GM18517 (cell line): Measurements from ENCODE around the gene LLGL2.
"Not testable (repeated sequence)": the region's sequence is repeated elsewhere in the genome, so short reads cannot be mapped to it uniquely, and the experiment has no call there.

Experiments
- ATAC-seq: cut with Tn5 transposase; IDR thresholded peaks from one replicate; pipeline ENCODE4 v1.9.1; 2021; ENCODE audit warnings: mild to moderate bottlenecking, moderate library complexity; ENCODE audit not compliant: unreplicated experiment

Gene LLGL2

DNA sequence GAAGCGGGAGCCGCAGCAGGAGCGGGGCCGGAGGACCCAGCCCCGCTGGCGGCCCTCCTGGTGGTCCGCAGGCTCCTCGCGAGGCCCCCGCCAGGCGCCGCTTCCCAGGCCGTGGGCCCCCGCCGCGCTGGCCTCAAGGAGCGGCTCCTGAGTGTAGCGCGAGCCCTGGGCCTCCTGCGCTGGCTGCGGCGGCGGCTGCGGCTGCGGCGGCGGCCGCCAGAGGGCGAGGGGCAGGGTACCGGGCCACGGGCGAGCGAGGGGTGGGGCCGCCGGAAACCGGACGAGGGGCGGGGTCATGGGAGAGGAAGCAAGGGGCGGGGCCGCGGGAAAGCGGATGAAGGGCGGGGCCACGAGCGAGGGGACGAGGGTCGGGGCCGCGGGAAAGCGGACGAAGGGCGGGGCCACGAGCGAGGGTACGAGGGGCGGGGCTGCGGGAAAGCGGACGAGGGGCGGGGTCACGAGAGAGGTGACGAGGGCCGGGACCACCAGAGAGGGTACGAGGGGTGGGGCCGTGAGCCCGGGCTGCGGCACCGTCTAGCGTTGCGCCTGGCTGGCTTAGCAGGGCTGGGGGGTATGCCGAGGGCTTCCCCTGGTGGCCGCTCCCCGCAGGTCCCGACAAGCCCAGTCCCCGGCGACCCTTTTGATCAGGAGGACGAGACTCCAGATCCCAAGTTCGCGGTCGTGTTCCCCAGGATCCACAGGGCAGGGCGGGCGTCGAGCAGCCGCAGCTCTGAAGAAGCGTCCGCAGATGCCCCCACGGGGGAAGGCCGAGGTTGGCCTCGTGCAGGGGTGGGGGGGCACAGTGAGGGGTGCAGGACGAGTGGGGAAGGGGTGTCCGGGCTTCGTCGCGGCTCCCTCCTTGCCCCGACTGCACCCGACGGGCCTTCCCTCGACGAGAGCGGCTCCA, 63.8 kb downstream of the LLGL2 start:
- ATAC-seq: peak; percentile 49

DNA sequence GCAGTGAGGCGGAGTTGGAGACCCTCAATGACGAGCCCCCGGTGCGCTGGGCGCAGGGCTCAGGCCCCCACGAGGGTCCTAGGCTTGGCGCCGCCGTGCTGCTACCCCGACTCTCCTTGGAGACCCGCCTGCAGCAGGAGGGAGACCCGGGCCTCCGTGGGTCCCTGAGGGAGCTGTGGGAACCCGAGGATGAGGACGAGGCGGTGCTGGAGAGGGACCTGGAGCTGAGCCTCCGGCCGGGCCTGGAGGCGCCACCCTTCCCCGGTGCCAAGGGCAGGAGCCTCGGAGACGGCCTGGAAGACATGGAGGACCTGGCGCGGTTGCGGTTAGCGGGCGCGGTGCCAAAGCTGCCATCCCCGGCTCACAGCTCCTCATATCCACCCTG, 64.4 kb downstream of the LLGL2 start:
- no peak for ATAC-seq

DNA sequence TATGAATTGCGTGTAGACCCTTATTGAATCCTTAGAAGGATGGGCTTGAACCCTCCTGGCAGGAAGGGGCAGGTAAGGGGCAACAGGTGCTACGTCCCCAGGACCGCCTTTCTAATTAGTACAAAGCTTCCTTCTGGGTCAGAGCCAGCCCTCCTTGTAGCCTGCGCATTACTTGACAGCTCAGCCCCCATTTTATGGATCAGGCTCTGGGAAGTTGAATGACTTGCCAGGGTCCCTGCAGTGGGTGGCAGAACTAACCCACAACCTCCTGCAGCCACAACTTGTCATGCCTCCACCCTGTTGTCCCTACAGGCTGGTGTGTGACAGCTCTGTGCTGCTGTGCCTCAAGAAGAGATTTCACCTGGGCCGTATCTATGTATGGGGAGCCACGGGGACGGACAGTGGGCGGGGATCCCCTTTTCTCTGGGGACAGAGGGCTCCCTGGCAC, 64.8 kb downstream of the LLGL2 start:
- no peak for ATAC-seq

DNA sequence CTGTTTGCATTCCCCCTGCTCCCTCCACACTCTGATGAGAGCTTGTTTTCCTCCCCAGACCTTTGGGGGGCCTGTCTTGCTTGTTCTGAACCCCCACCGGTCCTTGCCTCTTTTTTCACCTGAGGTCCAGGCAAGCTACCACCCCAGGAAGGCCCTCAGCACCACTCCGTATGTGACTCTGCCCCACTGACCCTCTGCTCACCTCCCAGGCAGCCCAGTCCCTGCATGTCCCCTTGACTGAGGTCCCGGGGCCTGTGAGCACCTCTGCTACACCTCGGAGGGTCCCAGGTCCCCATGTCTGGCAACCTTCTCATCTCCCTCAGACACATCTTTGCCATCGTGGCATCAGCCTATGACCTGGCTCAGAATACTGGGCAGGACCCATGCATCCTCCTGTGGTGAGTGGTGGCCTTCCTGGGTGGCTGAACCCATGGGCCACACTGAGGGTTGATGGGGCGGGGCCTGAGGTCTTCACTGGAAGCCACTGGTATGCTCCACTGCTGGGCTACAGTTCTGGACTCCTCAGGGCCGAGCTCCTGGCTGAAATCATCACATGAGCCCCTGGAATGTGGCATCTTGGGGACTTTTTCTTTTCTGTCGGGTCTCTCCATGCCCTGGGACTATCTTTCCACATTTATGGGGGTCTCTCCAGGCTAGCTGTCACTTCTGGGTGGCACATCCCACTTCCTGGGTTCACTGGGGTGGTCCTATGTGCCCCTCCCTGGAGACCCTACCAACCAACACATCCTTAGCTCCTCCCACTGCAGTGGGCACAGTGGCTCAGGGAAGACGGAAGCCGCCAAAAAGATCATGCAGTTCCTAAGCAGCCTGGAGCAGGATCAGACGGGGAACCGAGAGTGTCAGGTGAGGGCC, 65.6 kb downstream of the LLGL2 start:
- ATAC-seq: no peak

DNA sequence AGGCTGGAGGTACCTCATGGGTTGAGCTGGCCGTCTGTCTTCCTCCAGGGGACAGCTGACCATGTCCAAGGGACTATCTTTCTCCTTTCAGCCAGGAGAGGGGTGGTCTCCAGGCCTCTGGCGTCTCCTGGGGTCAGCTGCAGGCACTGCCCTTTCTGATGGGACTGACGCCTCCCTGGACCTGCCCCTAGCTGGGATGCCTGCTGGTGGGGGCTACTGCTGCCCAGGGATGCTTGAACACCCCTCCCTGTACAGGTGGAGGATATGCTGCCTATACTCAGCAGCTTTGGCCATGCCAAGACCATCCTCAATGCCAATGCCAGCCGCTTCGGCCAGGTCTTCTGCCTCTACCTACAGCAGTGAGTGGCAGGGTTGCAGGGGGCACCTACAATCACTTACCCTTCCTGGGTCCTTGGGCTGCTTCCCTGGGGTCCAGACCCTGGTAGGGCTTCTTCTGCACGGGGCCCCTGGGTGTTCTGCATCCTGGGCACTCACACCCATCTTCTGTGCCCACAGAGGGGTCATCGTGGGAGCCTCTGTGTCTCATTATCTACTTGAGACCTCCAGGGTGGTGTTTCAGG, 66.3 kb downstream of the LLGL2 start:
- ATAC-seq: no peak

DNA sequence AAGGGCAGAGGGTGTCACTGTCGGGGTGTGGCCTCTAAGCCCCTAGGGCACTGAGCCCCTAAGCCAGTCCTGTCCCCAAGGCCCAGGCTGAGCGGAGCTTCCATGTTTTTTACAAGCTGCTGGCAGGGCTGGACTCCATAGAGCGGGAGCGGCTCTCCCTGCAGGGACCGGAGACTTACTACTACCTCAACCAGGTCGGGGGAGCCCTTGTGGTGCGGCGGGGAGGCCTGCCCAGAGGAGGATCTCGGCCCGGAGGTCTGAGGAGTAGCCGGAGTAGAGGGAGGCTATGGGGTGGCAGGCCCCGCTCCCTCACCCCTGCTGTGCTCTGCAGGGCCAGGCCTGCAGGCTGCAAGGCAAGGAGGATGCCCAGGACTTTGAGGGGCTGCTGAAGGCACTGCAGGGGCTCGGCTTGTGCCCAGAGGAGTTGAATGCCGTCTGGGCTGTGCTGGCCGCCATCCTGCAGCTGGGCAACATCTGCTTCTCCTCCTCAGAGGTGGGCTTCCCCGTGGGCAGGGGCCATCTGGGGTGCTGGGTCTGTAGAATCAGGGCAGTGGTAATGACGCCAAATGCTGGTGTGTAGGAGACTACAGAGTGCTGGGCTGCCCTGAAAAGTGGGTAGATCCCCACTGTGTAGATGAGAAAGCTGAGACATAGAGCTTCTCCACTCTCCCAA, 67.0 kb downstream of the LLGL2 start:
- no peak for ATAC-seq

DNA sequence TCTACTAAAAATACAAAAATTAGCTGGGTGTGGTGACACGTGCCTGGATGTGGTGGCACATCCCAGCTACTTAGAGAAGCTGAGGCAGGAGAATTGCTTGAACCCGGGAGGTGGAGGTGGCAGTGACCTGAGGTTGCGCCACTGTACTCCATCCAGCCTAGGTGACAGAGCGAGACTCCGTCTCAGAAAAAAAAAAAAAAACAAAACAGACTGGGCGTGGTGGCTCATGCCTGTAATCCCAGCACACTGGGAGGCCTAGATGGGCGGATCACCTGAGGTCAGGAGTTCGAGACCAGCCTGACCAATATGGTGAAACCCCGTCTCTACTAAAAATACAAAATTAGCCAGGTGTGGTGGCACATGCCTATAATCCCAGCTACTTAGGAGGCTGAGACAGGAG, 67.9 kb downstream of the LLGL2 start:
- ATAC-seq: not testable (repeated sequence)

DNA sequence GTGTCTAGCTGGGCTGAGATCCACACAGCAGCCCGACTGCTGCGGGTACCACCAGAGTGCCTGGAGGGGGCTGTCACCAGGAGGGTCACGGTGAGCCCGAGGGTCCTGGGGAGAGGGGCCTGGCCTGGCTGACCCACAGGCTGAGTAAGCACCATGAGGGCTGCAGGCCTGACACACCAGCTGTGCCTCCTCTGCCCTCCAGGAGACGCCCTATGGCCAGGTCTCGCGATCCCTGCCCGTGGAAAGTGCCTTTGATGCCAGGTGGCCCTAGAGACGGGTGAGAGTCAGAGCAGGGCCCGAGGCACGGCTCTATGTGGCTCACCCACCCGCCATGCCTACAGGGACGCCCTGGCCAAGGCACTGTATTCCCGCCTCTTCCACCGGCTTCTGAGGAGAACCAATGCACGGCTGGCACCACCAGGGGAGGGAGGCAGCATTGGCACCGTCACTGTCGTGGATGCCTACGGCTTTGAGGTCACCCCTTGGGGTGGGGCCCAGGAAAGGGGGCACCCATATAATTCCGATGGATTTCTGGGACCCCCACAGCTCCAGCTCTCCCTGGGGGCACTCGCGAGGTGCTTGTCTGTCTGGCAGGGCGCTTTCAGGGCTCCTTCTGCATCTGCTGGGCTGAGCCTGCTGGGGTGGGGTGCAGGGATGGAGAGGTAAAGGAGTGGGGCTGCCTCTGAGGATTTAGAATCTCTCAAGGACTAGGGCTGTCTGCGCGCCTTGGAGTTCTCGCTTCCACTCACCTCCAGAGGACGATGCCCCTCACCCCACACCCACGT, 69.2 kb downstream of the LLGL2 start:
- ATAC-seq: no peak

DNA sequence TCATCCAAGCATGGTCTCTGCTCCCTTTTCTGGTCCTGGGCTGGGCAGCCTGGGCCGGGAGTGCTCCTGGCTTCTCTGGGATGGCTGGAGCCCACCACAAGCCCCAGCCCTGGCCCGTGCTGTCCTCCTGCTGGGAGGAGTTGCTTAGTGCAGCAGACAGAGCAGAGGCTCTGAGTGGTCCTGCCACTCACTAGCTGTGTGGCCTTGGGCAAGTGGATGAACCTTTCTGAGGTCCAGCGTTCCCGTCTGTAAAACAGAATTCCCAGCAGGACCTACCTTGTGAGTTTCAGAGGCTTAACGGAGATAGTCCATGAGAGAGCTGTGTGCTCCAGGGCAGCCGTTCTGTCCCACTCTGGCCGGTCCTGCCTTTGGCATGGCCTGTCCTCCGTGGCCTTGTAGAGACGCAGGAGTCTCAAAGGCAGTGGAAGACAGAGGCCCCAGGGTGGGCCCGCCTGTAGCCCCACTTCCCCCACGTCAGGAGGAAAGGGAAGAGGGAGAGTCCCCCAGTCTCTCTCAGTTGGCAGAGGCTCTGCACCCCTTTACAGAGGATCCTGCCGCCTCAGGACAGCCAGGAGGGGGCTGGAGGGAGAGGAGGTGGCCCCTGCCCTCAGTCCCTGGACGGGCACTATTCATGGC, 69.9 kb downstream of the LLGL2 start:
- no peak for ATAC-seq

DNA sequence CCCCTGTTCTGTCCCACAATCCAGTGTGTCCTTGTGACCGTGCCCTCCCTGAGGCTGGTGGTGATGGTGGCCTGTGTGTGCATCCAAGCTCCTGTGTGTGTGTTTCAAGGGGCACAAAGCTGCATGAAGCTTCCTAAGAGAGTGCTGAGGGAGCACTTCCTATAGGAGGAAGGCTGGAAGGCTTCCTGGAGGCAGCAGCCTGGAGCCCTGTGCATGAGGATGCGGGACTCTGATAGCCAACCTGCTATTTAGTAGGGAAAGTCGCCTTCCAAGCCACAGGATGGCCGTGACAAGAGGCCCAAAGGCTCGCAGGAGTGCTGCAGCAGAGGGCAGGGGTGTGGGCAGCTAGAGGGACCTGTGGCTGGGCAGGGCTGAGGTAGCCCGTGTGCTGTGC, 70.4 kb downstream of the LLGL2 start:
- ATAC-seq: no peak

DNA sequence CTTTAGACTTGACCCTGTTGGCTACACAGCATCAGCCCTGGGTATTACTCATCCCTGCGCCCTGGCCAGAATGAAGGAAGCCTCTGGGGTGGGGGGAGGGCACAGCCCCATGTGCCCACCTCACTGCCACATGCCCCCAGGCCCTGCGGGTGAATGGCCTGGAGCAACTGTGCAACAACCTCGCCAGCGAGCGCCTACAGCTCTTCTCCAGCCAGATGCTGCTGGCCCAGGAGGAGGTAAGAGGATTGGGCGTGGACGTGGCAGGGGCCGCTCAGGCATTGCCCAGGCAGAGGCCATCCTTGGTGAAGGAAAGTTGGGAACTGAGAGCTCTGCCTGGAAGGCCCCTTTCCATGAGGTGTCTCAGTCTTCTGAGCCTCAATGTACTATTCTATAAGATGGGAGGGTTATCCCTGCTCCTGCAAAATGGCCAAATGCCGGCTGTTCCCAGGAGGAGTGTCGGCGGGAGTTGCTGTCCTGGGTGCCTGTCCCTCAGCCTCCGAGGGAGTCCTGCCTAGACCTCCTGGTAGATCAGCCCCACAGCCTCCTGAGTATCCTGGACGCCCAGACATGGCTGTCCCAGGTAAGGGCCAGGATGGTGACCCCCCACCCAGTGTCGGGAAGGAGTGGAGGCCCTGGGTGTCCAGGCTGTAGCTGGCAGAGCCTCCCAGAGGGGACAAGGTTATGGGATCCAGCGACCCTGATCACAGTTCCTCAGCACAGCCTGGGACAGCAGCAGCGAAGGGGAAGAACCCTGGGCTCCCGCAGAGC, 71.0 kb downstream of the LLGL2 start:
- ATAC-seq: no peak

DNA sequence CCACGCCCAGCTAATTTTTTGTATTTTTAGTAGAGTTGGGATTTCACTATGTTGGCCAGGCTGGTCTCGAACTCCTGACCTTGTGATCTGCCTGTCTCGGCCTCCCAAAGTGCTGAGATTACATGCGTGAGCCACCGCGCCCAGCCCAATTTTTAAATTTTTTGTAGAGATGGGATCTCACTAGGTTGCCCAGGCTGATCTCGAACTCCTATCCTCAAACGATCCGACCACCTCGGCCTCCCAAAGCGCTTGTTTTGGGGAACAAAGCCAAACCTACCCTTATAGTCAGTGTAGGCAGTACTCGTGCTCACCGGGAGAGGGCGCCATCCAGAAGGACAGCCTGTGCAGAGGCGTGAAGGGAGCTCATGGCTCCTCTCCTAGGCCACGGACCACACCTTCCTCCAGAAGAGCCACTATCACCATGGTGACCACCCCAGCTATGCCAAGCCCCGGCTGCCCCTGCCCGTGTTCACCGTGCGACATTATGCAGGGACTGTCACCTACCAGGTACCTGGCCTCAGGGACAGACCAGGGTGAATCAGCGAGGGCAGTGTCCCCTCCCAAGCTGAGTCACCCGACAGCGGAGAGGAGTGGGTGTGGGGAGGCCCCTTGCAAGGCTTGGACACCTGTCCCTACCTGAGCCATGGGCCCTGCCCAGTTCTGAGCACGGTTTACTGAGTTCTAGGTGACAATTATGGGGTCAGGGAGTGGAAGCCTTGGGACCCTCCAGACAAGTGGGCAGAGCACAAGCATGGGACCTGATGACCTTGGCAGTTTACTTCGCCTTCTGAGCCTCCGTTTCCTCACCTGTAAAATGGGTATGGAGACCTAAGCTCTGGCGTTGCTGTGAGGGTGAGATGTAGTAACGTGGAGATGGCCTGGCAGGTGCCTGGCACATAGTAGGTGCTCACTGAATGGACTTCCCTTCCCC, 75.8 kb downstream of the LLGL2 start:
- no peak for ATAC-seq

DNA sequence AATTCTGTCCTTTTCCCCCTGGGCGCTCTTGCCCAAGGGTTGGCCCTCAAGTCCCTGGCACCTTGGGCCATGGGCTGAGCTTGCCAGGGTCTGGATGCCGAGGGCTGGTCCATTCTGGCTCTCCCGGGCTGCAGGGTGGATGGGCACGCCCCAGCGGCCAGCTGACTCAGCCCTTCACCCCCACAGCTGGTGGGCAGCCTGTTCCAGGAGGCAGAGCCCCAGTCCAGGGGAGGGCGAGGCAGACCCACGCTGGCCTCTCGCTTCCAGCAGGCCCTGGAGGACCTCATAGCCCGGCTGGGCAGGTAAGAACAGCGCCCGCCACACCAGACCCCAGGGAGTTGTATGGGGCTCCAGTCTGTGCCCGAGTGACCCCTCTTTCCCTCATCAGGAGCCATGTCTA, 77.1 kb downstream of the LLGL2 start:
- ATAC-seq: no peak

DNA sequence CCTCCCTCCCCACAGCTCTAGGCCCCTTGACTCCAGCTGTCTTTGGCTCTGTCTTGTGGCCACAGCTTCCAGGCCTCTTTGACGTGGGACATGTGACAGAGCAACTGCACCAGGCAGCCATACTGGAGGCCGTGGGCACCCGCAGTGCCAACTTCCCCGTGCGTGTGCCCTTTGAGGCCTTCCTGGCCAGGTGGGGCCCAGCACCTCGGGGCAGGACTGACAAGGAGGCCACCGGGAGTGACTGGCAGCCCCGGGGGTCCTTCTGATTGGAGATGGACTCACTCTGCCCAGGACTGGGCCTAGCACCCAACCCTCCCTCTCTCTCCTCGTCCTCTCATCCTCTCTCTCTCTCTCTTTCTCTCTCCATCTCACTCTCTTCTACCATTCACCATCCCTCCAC, 77.6 kb downstream of the LLGL2 start:
- ATAC-seq: no peak

DNA sequence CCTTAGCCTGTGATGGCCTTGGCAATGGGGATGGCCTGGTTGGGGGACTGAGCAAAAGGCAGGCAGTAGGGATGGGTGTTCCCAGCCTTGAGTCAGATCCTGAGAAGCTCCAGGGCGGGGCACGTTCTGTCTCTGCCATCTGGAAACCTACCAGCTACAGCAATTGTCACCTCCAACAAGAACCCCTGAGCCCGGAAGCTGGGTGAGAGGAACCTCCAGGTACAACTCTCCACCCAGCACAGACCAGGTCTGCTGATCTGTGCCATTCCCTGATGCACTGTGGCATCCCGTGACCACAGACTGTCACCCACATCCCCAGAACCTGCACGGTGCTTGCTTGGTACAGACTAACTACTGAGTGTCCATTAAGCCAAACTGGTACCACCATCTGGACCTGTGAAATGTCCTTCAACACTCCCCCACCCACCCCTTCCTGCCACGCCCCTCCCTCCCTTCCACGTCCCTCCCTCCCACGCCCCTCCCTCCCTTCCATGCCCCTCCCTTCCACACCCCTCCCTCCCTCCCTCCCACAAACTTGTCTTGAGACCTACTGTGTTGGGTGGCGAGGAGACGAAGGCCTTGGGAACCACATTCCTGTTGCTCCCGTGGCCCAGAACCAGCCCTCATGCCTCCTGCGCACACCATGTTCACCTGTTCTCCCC, 78.7 kb downstream of the LLGL2 start:
- no peak for ATAC-seq

DNA sequence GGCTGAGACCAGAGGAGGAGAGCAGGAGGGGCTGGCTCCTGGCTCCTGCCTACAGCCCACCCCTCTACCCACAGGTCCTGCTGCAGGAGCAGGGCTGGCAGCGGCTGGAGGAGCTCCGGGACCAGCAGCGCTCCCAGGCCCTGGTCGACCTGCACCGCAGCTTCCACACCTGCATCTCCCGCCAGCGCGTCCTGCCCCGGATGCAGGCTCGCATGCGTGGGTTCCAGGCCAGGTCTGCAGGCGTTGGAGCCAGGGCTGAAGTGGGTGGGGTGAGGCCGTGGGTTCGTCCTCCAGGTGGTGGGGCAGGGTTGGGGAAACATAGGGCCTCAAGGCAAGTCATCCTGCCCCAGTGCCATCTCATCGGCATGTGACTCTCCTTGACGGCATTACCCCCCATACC, 80.3 kb downstream of the LLGL2 start:
- ATAC-seq: no peak

DNA sequence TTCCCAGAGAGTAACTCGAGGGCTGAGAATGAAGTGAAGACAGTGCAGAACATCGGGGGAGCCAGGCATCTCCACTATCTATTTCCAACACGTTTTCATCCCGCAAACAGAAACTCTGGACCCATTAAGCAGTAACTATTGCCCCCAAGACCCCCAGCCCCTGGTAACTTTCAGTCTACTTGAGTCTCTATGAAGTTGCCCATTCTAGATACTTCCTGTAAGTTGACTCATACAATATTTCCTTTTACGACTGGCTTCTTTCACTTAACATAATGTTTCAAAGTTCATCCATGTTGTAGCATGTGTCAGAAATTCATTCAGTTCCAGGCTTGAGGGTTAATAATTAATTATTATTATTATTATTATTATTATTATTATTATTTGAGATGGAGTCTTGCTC, 81.6 kb downstream of the LLGL2 start:
- no peak for ATAC-seq
